Neural crest cell (in vitro differentiated cells): ENCODE results near the gene MISP3. TPM values are rescaled to one million over a fixed set of nuclear protein-coding genes. Genes with fewer than 3 reads are reported as not detected.
A peak's percentile ranks its signal among the peaks of the same experiment; 100 is the strongest.
"Not testable (repeated sequence)": the region's sequence is repeated elsewhere in the genome, so short reads cannot be mapped to it uniquely, and the experiment has no call there.

Experiments
- DNase-seq: peaks from one replicate; pipeline ENCODE4 v3.0.0; 2021; ENCODE audit warnings: low read depth, mixed read lengths, low spot score
- H3K27ac Mint-ChIP-seq: one replicate; pipeline ENCODE4 v1.8.0; 2021; ENCODE audit warnings: mild to moderate bottlenecking, mixed read lengths; ENCODE audit not compliant: unreplicated experiment
- H3K27me3 Mint-ChIP-seq: 2 replicates; pipeline ENCODE4 v1.8.0; 2021; ENCODE audit warnings: low read depth, mild to moderate bottlenecking, mixed read lengths
- H3K36me3 Mint-ChIP-seq: 2 replicates; pipeline ENCODE4 v1.8.0; 2021; ENCODE audit warnings: low read depth, mild to moderate bottlenecking, mixed read lengths
- H3K4me1 Mint-ChIP-seq: 2 replicates; pipeline ENCODE4 v1.8.0; 2021; ENCODE audit warnings: mixed read lengths
- H3K4me3 Mint-ChIP-seq: one replicate; pipeline ENCODE4 v1.8.0; 2021; ENCODE audit warnings: mild to moderate bottlenecking, mixed read lengths
- H3K9me3 Mint-ChIP-seq: 2 replicates; pipeline ENCODE4 v1.8.0; 2021; ENCODE audit warnings: mixed read lengths
- CTCF ChIP-seq: fragments of 200-600 bp; sonication (generic); conservative IDR thresholded peaks from 2 replicates; pipeline ENCODE4 v1.5.0; 2021; ENCODE audit warnings: antibody characterized with exemption, mild to moderate bottlenecking
- long read RNA-seq: library from polyadenylated mRNA; unstranded; transcript quantifications from one replicate; pipeline ENCODE4 v2.0.0, GENCODE V29; 2020
- total RNA-seq: library from RNA; stranded (reverse); gene quantifications from 2 replicates; pipeline ENCODE4 v1.2.1, GENCODE V29; 2021

Gene MISP3
- 0.39 and 0.98 TPM in 2 replicates for total RNA-seq
- long read RNA-seq = 0 reads

DNA sequence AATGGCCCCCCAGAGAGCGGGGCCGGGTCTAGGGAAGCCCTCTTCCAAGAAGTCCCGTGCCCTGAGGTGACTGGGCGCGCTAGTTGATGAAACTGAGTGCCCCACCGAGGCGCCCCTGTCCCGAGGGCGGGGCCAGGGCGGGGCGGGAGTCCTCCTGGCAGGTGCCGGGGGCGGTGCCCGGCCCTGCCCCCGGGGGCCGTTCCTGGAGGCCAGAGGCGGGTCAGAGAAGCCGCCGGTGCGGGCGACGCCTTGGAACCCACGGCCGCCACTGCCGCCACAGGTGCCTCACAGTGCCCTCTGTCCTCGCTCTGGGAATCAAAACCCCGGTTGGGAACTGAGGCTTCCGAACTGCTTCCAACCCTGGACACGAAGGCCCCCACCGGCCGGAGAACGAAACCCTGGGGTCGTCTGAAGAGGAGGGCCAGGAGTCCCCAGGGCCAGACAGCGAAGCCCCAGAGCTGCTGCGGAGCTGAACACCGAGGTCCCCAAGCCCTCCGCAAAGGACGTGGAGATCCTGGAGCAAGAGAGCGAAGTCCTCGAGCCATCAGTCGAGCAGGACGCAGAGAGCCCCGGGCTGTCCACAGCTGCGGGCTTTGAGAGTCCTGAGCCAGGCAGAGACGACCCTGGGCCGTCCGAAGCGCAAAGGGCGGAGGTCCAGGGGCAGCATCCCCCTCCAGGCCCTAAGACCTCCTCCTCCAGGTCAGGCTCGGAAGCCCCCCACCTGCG, at the start of gene MISP3:
Gene MISP3, plus strand, starts transcription at position 252 of the 726 bp plus-strand sequence. CDS start 524 bp downstream, outside the sequence.
- Mint-ChIP-seq H3K27me3 (peaks cover 25% of the 10 kb centered on the region), H3K4me3 (peak within 1 kb of the TSS; percentile 88), H3K27ac (no peak within 1 kb of the TSS), H3K9me3 (no peaks in the 10 kb centered on the region), H3K4me1 (peaks cover 14% of the 10 kb centered on the region), H3K36me3 (no peaks in the 10 kb centered on the region)
- no peak for DNase-seq
- no peak for TF ChIP-seq CTCF

GRCh38 chr19:14023404-14024235, 49.0 kb upstream of the MISP3 start:
- Mint-ChIP-seq H3K4me1 (peaks cover 6% of the 10 kb centered on the region), H3K4me3 (no peak overlapping the region), H3K27me3 (peaks cover 5% of the 10 kb centered on the region), H3K36me3 (no peaks in the 10 kb centered on the region), H3K27ac (peak overlapping the region; percentile 92), H3K9me3 (no peaks in the 10 kb centered on the region)
- peak; percentile 63 for TF ChIP-seq CTCF
- DNase-seq = peak; percentile 59

DNA sequence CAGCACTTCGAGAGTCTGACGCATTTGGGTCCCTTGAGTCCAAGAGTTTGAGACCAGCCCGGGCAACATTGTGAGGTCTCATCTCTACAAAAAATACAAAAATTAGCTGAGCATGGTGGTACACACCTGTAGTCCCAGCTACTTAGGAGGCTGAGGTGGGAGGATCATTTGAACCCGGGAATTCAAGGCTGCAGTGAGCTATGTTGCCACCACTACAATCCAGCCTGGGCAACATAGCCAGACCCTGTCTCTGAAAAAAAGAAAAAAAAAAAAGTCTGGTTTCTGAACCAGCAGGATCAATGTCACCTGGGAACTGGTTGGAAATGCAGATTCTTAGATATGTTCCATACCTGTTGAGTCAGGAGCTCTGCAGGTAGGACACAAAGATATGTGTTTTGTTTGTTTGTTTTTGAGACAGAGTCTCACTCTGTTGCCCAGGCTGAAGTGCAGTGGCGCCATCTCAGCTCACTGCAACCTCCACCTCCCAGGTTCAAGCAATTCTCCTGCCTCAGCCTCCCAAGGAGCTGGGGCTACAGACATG, 45.9 kb upstream of the MISP3 start:
- H3K27ac Mint-ChIP-seq, DNase-seq, H3K9me3 Mint-ChIP-seq, H3K36me3 Mint-ChIP-seq, H3K4me3 Mint-ChIP-seq: not testable (repeated sequence)
- peaks cover 12% of the 10 kb centered on the region for H3K4me1 Mint-ChIP-seq
- H3K27me3 Mint-ChIP-seq = peaks cover 21% of the 10 kb centered on the region

DNA sequence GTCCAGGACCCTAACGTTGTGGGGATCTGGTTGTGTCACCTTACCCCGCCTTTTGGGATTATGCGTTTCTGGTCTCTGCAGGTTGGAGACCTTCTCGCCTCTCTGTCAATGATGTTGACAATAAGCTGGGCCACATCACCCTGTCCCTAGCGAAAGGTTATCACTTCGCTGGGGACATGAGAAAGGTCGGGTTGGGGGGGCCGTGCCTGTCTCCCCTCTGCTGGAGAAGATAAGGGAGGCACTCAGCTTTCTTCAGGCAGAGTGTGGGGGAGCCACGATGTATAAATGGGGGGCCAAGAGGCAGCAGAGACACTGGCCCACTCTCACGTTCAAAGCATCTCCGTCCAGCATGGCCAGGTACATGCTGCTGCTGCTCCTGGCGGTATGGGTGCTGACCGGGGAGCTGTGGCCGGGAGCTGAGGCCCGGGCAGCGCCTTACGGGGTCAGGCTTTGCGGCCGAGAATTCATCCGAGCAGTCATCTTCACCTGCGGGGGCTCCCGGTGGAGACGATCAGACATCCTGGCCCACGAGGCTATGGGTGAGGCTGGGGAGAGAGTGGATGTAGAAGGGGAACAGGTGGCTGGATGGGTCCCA, 44.6 kb upstream of the MISP3 start, which contains the start of gene RLN3:
Gene RLN3, plus strand, starts transcription at position 293 of the 595 bp plus-strand sequence. Its CDS starts 57 bp downstream, at position 350.
- DNase-seq = no peak
- H3K36me3 Mint-ChIP-seq = no peaks in the 10 kb centered on the region
- no peak within 1 kb of the TSS for H3K27ac Mint-ChIP-seq
- no peak for TF ChIP-seq CTCF
- H3K9me3 Mint-ChIP-seq = no peaks in the 10 kb centered on the region
- peak within 1 kb of the TSS; percentile 2 for H3K4me3 Mint-ChIP-seq
- peaks cover 12% of the 10 kb centered on the region for H3K4me1 Mint-ChIP-seq
- H3K27me3 Mint-ChIP-seq = peaks cover 21% of the 10 kb centered on the region

DNA sequence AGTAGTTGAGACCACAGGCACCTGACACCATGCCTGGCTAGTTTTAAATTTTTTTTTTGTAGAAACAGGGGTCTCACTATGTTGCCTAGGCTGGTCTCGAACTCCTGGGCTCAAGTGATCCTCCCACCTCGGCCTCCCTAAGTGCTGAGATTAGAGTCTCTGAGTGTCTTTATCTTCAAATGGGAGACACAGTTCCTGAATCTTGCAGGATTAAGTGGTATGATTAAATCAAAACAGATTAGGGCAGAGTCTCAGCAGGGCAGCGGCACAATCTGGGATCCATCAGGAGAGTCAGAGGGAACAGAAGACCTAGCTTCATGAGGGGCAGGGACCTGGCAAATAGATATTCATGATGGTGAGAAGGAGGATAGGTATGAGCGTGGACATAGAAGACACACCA, 43.7 kb upstream of the MISP3 start:
- Mint-ChIP-seq H3K9me3 (no peaks in the 10 kb centered on the region), H3K4me3 (peak overlapping the region; percentile 2), H3K36me3 (no peaks in the 10 kb centered on the region), H3K27me3 (peaks cover 21% of the 10 kb centered on the region), H3K4me1 (peaks cover 6% of the 10 kb centered on the region), H3K27ac (no peak overlapping the region)
- DNase-seq = no peak
- no peak for TF ChIP-seq CTCF
